GM23338 (cell line): ENCODE measurements around the gene CDON. TPM values are rescaled to one million over a fixed set of nuclear protein-coding genes. Genes with fewer than 3 reads are reported as not detected.

Experiments
- ATAC-seq: fragments of 200-7000 bp; cut with Tn5 transposase; 3 replicates; pipeline ENCODE4 v1.9.1; 2020
- DNase-seq: peaks from one replicate; pipeline ENCODE4 v3.0.0-alpha.2; 2015; ENCODE audit warnings: low spot score
- H2AFZ ChIP-seq: fragments of 200-600 bp; sonication (generic); 2 replicates; pipeline ENCODE4 v1.8.0; 2016; ENCODE audit warnings: antibody characterized with exemption, mild to moderate bottlenecking, moderate library complexity
- H3F3A ChIP-seq: fragments of 200-600 bp; sonication (generic); replicated peaks from 2 replicates; pipeline ENCODE4 v1.8.0; 2017; ENCODE audit warnings: antibody characterized with exemption, mixed run types, low read depth
- H3K27ac ChIP-seq: fragments of 200-600 bp; sonication (generic); 2 replicates; pipeline ENCODE4 v1.6.1; 2016; ENCODE audit warnings: low read depth
- H3K27me3 ChIP-seq: fragments of 200-600 bp; sonication (generic); 2 replicates; pipeline ENCODE4 v1.8.0; 2016; ENCODE audit warnings: mild to moderate bottlenecking, mixed run types, moderate library complexity; ENCODE audit not compliant: insufficient read depth
- H3K36me3 ChIP-seq: fragments of 200-600 bp; sonication (generic); 2 replicates; pipeline ENCODE4 v1.8.0; 2016; ENCODE audit warnings: mild to moderate bottlenecking; ENCODE audit not compliant: insufficient read depth
- H3K4me1 ChIP-seq: fragments of 200-600 bp; sonication (generic); 2 replicates; pipeline ENCODE4 v1.8.0; 2016; ENCODE audit warnings: mild to moderate bottlenecking, moderate library complexity; ENCODE audit not compliant: insufficient read depth
- H3K4me2 ChIP-seq: fragments of 200-600 bp; sonication (generic); 2 replicates; pipeline ENCODE4 v1.7.1; 2017; ENCODE audit warnings: mixed run types
- H3K4me3 ChIP-seq: fragments of 200-600 bp; sonication (generic); 2 replicates; pipeline ENCODE4 v1.6.1; 2016; ENCODE audit warnings: mixed run types
- H3K79me2 ChIP-seq: fragments of 200-600 bp; sonication (generic); replicated peaks from 2 replicates; pipeline ENCODE4 v1.8.0; 2017; ENCODE audit warnings: mild to moderate bottlenecking; ENCODE audit not compliant: insufficient read depth
- H3K9me2 ChIP-seq: fragments of 200-600 bp; sonication (generic); 2 replicates; pipeline ENCODE4 v1.8.0; 2017; ENCODE audit not compliant: insufficient read depth
- H4K20me1 ChIP-seq: fragments of 200-600 bp; sonication (generic); replicated peaks from 2 replicates; pipeline ENCODE4 v1.8.0; 2017; ENCODE audit warnings: mild to moderate bottlenecking; ENCODE audit not compliant: insufficient read depth
- H3K27ac Mint-ChIP-seq: 2 replicates; pipeline ENCODE4 v1.8.0; 2020; ENCODE audit warnings: inconsistent platforms, mild to moderate bottlenecking, moderate library complexity, mixed read lengths
- H3K27me3 Mint-ChIP-seq: 3 replicates; pipeline ENCODE4 v1.8.0; 2022; ENCODE audit warnings: low read depth, mild to moderate bottlenecking, moderate library complexity, mixed read lengths, inconsistent platforms; ENCODE audit not compliant: insufficient read depth, poor library complexity
- H3K36me3 Mint-ChIP-seq: 3 replicates; pipeline ENCODE4 v1.8.0; 2021; ENCODE audit warnings: low read depth, mild to moderate bottlenecking, inconsistent platforms, moderate library complexity, mixed read lengths
- H3K4me1 Mint-ChIP-seq: 3 replicates; pipeline ENCODE4 v1.8.0; 2020; ENCODE audit warnings: mild to moderate bottlenecking, inconsistent platforms, mixed read lengths
- H3K4me3 Mint-ChIP-seq: 3 replicates; pipeline ENCODE4 v1.8.0; 2021; ENCODE audit warnings: moderate library complexity, mild to moderate bottlenecking, inconsistent platforms, mixed read lengths
- H3K9me3 Mint-ChIP-seq: 3 replicates; pipeline ENCODE4 v1.8.0; 2020; ENCODE audit warnings: moderate library complexity, mild to moderate bottlenecking, inconsistent platforms, mixed read lengths
- CREB1 ChIP-seq: fragments of 250-450 bp; sonication (Bioruptor Pico); IDR thresholded peaks from 2 replicates; pipeline ENCODE4 v1.5.0; 2020; ENCODE audit warnings: low read depth, mild to moderate bottlenecking, moderate library complexity
- EZH2 ChIP-seq: fragments of 200-600 bp; sonication (generic); IDR thresholded peaks from one replicate; pipeline ENCODE4 v1.8.0; 2017; ENCODE audit warnings: antibody characterized with exemption, mild to moderate bottlenecking, low read depth; ENCODE audit not compliant: unreplicated experiment
- EZH2phosphoT487 ChIP-seq: fragments of 200-600 bp; sonication (generic); IDR thresholded peaks from one replicate; pipeline ENCODE4 v1.8.1; 2018; ENCODE audit warnings: antibody characterized with exemption; ENCODE audit not compliant: unreplicated experiment
- NANOG ChIP-seq: IDR thresholded peaks from 2 replicates; pipeline ENCODE4 v1.6.1; 2016; ENCODE audit warnings: antibody characterized with exemption, borderline replicate concordance
- STAT1 ChIP-seq: IDR thresholded peaks from one replicate; pipeline ENCODE4 v1.6.1; 2016; ENCODE audit warnings: antibody characterized with exemption; ENCODE audit not compliant: unreplicated experiment
- ZNF114 ChIP-seq: fragments of 250-450 bp; sonication (Bioruptor Pico); IDR thresholded peaks from 2 replicates; pipeline ENCODE4 v1.5.0; 2020; ENCODE audit warnings: mild to moderate bottlenecking, moderate library complexity
- ZNF331 ChIP-seq: fragments of 250-450 bp; sonication (Bioruptor Pico); IDR thresholded peaks from 2 replicates; pipeline ENCODE4 v1.5.0; 2020; ENCODE audit warnings: low read depth, mild to moderate bottlenecking, moderate library complexity
- polyA plus RNA-seq: library from polyadenylated mRNA; unstranded; fragments of >200 nt; fragmentation: Nextera tagmentation; extraction: Ambion mirVana; gene quantifications from 2 replicates; pipeline ENCODE4 v1.2.1, GENCODE V29; 2016
- total RNA-seq: library from RNA; depleted of rRNA; stranded (reverse); fragments of >200 nt; shearing (Covaris generic); gene quantifications from 2 replicates; pipeline ENCODE4 v1.2.3, GENCODE V29; 2014
- TF ChIP-seq, protein P1 (sequence below): IDR thresholded peaks from one replicate; pipeline ENCODE4 v1.6.1; 2018; ENCODE audit warnings: antibody characterized with exemption; ENCODE audit not compliant: unreplicated experiment
- TF ChIP-seq, protein P2 (sequence below): fragments of 250-450 bp; sonication (Bioruptor Pico); IDR thresholded peaks from 2 replicates; pipeline ENCODE4 v1.5.0; 2020; ENCODE audit warnings: mild to moderate bottlenecking, moderate library complexity

CDON gene
- total and polyA plus RNA-seq, 2 experiments from 2014 or later, result 4.1 to 35.5 TPM

DNA sequence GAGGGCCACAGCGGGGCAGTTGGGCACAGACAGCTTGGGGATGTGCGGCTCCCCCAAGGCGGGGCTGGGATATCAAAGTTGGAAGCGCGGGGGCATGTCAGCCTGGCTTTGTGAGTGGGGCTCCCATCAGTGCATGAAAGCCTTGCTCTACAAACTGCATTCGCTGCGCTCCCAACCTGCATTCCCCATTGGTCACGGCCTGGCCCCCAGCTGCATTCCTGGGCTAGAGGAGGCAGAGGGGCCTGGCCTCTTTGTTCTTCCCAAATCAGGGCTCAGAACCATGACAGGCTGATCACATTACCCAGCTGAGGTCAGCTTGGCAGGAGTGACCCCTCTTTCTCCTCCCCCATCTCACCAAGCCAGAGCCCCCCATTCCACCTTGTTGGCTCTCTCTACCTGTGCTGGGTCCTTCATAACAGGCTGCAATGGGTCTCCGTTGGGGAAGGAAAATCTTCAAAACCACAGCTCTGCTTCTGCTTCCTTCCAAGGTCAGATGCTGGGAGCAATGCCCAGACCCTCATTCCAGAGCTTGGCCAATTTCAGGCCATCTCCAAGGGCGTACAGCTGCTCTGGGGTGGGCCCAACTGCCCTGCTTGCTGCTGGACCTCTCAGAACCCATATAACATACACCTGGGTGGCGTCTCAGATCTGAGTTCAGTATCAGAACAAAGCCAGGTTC is 38.7 kb upstream of the CDON start:
- no peaks in the 10 kb centered on the region for H3K79me2 ChIP-seq
- Mint-ChIP-seq H3K27ac (no peak overlapping the region; the same call in 1 of the 2 replicates), H3K9me3 (no peaks in the 10 kb centered on the region; the same call in 2 of the 3 replicates), H3K4me3 (no peak overlapping the region), H3K36me3 (no peaks in the 10 kb centered on the region), H3K27me3 (peaks cover 24% of the 10 kb centered on the region), H3K4me1 (peaks cover 72% of the 10 kb centered on the region)
- no peaks in the 10 kb centered on the region for H3K36me3 ChIP-seq
- peaks cover 42% of the 10 kb centered on the region for H3K4me1 ChIP-seq
- DNase-seq (no peak), ATAC-seq (no peak)
- H3K9me2 ChIP-seq, result peaks cover 7% of the 10 kb centered on the region
- no peak overlapping the region for H3K4me2 ChIP-seq
- H3K4me3 ChIP-seq, result no peak overlapping the region
- no peak for TF ChIP-seq NANOG
- TF ChIP-seq EZH2phosphoT487, result no peak
- TF ChIP-seq ZNF331 (CRISPR knock-in tag), result no peak
- TF ChIP-seq, protein P1, sequence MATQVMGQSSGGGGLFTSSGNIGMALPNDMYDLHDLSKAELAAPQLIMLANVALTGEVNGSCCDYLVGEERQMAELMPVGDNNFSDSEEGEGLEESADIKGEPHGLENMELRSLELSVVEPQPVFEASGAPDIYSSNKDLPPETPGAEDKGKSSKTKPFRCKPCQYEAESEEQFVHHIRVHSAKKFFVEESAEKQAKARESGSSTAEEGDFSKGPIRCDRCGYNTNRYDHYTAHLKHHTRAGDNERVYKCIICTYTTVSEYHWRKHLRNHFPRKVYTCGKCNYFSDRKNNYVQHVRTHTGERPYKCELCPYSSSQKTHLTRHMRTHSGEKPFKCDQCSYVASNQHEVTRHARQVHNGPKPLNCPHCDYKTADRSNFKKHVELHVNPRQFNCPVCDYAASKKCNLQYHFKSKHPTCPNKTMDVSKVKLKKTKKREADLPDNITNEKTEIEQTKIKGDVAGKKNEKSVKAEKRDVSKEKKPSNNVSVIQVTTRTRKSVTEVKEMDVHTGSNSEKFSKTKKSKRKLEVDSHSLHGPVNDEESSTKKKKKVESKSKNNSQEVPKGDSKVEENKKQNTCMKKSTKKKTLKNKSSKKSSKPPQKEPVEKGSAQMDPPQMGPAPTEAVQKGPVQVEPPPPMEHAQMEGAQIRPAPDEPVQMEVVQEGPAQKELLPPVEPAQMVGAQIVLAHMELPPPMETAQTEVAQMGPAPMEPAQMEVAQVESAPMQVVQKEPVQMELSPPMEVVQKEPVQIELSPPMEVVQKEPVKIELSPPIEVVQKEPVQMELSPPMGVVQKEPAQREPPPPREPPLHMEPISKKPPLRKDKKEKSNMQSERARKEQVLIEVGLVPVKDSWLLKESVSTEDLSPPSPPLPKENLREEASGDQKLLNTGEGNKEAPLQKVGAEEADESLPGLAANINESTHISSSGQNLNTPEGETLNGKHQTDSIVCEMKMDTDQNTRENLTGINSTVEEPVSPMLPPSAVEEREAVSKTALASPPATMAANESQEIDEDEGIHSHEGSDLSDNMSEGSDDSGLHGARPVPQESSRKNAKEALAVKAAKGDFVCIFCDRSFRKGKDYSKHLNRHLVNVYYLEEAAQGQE, result no peak
- TF ChIP-seq STAT1, result no peak
- TF ChIP-seq ZNF114 (CRISPR knock-in tag), result no peak
- no peak for TF ChIP-seq EZH2
- TF ChIP-seq CREB1 (CRISPR knock-in tag), result no peak
- TF ChIP-seq, protein P2, sequence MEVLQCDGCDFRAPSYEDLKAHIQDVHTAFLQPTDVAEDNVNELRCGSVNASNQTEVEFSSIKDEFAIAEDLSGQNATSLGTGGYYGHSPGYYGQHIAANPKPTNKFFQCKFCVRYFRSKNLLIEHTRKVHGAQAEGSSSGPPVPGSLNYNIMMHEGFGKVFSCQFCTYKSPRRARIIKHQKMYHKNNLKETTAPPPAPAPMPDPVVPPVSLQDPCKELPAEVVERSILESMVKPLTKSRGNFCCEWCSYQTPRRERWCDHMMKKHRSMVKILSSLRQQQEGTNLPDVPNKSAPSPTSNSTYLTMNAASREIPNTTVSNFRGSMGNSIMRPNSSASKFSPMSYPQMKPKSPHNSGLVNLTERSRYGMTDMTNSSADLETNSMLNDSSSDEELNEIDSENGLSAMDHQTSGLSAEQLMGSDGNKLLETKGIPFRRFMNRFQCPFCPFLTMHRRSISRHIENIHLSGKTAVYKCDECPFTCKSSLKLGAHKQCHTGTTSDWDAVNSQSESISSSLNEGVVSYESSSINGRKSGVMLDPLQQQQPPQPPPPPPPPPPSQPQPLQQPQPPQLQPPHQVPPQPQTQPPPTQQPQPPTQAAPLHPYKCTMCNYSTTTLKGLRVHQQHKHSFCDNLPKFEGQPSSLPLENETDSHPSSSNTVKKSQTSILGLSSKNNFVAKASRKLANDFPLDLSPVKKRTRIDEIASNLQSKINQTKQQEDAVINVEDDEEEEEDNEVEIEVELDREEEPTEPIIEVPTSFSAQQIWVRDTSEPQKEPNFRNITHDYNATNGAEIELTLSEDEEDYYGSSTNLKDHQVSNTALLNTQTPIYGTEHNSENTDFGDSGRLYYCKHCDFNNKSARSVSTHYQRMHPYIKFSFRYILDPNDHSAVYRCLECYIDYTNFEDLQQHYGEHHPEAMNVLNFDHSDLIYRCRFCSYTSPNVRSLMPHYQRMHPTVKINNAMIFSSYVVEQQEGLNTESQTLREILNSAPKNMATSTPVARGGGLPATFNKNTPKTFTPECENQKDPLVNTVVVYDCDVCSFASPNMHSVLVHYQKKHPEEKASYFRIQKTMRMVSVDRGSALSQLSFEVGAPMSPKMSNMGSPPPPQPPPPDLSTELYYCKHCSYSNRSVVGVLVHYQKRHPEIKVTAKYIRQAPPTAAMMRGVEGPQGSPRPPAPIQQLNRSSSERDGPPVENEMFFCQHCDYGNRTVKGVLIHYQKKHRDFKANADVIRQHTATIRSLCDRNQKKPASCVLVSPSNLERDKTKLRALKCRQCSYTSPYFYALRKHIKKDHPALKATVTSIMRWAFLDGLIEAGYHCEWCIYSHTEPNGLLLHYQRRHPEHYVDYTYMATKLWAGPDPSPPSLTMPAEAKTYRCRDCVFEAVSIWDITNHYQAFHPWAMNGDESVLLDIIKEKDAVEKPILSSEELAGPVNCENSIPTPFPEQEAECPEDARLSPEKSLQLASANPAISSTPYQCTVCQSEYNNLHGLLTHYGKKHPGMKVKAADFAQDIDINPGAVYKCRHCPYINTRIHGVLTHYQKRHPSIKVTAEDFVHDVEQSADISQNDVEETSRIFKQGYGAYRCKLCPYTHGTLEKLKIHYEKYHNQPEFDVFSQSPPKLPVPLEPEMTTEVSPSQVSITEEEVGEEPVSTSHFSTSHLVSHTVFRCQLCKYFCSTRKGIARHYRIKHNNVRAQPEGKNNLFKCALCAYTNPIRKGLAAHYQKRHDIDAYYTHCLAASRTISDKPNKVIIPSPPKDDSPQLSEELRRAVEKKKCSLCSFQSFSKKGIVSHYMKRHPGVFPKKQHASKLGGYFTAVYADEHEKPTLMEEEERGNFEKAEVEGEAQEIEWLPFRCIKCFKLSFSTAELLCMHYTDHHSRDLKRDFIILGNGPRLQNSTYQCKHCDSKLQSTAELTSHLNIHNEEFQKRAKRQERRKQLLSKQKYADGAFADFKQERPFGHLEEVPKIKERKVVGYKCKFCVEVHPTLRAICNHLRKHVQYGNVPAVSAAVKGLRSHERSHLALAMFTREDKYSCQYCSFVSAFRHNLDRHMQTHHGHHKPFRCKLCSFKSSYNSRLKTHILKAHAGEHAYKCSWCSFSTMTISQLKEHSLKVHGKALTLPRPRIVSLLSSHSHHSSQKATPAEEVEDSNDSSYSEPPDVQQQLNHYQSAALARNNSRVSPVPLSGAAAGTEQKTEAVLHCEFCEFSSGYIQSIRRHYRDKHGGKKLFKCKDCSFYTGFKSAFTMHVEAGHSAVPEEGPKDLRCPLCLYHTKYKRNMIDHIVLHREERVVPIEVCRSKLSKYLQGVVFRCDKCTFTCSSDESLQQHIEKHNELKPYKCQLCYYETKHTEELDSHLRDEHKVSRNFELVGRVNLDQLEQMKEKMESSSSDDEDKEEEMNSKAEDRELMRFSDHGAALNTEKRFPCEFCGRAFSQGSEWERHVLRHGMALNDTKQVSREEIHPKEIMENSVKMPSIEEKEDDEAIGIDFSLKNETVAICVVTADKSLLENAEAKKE (CRISPR knock-in tag), result no peak
- no peaks in the 10 kb centered on the region for H3K27me3 ChIP-seq
- no peaks in the 10 kb centered on the region for H4K20me1 ChIP-seq
- H2AFZ ChIP-seq, result peak overlapping the region; percentile 90; the same call in 1 of the 2 replicates
- no peak overlapping the region for H3K27ac ChIP-seq
- no peaks in the 10 kb centered on the region; the same call in 1 of the 2 replicates for H3F3A ChIP-seq
